ENCODE data around the gene NPIPB4. TPM values are rescaled to one million over a fixed set of nuclear protein-coding genes. Genes with fewer than 3 reads are reported as not detected.
"Not testable (repeated sequence)": the region's sequence is repeated elsewhere in the genome, so short reads cannot be mapped to it uniquely, and the experiment has no call there.

The NPIPB4 gene
- 11.7 TPM for polyA plus RNA-seq (2013, experiment 1 of 2)
- polyA plus RNA-seq (2013, experiment 2 of 2): 14.5 TPM

DNA sequence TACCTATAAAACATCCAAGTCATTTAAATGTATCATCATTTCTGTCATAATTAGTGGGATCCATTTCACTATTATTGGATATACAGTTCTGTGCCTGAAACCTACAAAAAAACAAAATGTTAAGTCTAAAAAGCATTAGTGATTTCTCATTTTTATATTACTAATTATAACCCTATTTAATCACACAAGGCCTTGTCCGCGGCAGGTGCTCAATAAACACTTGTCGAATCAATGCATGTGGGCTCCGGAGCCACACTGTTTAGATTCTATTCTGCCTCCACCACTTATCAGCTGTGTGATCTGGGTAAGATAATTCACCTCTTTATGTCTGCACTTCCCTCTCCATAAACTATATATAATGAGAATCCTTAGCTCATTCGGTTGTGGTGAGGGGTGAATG lies at the start of gene NPIPB4:
Gene NPIPB4, minus strand, starts transcription at position 101 of the 400 bp plus-strand sequence. CDS start 378 bp downstream, outside the sequence.
- not testable (repeated sequence) for H3K4ac ChIP-seq (ENCODE audit: low read length); H2BK5ac ChIP-seq (ENCODE audit: low read length); H4K8ac ChIP-seq (ENCODE audit: low read depth, low read length); H3K23ac ChIP-seq (ENCODE audit: low read depth, low read length, poor library complexity); H2BK12ac ChIP-seq (ENCODE audit: low read length); H3K9ac ChIP-seq (ENCODE audit: low read depth, low read length, poor library complexity); H3K18ac ChIP-seq (ENCODE audit: low read length); H2AK5ac ChIP-seq (ENCODE audit: low read depth, low read length); H2BK15ac ChIP-seq (ENCODE audit: low read length); H3K14ac ChIP-seq (ENCODE audit: low read length); H3K9me3 ChIP-seq (replicated peaks in 1 of 2; ENCODE audit: control insufficient read depth in 2 of 2, insufficient read depth in 1 of 2, low read depth in 1 of 2, low read length in 2 of 2); H3K4me2 ChIP-seq (ENCODE audit: insufficient read depth, low read length, poor library complexity, severe bottlenecking); DNase-seq (ENCODE audit: low spot score); H3K4me3 ChIP-seq (ENCODE audit: low read length in 2 of 2); H3K36me3 ChIP-seq (replicated peaks in 1 of 2; ENCODE audit: control insufficient read depth in 2 of 2, insufficient read depth in 2 of 2, low read length in 2 of 2); H4K91ac ChIP-seq (ENCODE audit: low read depth, low read length, poor library complexity); H3K27me3 ChIP-seq (ENCODE audit: control insufficient read depth in 3 of 3, insufficient read depth in 3 of 3, low read depth in 1 of 3, low read length in 3 of 3); H3K4me1 ChIP-seq (ENCODE audit: control insufficient read depth in 2 of 2, insufficient read depth in 1 of 2, low read depth in 1 of 2, low read length in 2 of 2); H3K79me1 ChIP-seq (ENCODE audit: low read depth, low read length); H2AFZ ChIP-seq (ENCODE audit: low read length); H3K27ac ChIP-seq (replicated peaks; ENCODE audit: low read length); H2BK120ac ChIP-seq (ENCODE audit: low read depth, low read length)
- no CpG with 5 or more reads among the region's 5 CpGs for WGBS, 2 donors (ENCODE audit: extremely low coverage in 2 of 2, insufficient read length in 2 of 2, insufficient replicate concordance in 1 of 2)

DNA sequence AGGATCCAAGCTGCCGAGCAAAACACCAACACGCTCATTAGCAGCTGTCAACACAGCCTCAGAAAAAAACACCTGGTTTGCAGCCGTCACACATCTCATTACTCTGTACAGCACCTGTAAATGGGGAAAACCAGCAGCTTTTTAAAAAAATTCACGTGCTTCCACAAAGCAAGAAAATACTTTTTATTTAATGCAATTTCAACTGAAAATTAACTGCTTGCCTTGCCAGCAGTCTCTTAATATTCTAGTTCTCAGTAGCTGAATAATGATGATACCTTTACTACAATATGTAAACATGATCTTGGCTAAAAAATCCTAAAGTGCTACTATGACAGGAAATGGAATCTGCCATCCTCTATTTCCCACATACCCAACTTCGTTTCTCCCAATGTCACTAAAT lies 41.4 kb upstream of the NPIPB4 start:
- H2BK15ac ChIP-seq (ENCODE audit: low read length); H3K14ac ChIP-seq (ENCODE audit: low read length): not testable (repeated sequence)

DNA sequence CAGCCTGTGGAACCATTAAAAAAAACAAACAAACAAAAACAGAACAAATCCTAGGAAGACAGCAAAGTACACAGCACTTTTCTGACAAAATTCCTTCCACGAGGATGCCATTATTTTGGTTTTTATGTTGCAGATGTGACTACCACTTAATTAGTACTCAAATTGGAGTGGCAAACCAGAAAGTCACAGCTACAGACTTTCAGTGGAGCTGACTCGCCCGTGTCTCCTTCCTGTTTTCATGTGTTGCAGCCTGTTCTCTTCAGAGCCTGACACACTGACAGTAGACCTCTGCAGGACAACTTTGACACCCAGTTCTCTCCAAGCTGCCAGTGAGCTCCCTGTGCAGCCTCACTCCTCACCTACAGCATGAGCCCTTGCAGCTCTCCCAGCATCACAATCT lies 24.4 kb upstream of the NPIPB4 start:
- H3K27ac ChIP-seq (replicated peaks; ENCODE audit: low read length); H2AFZ ChIP-seq (ENCODE audit: low read length); H3K9ac ChIP-seq (ENCODE audit: low read depth, low read length, poor library complexity); H3K79me1 ChIP-seq (ENCODE audit: low read depth, low read length); H2BK12ac ChIP-seq (ENCODE audit: low read length); H2BK15ac ChIP-seq (ENCODE audit: low read length); H3K18ac ChIP-seq (ENCODE audit: low read length); H3K36me3 ChIP-seq (replicated peaks in 1 of 2; ENCODE audit: control insufficient read depth in 2 of 2, insufficient read depth in 2 of 2, low read length in 2 of 2); H4K8ac ChIP-seq (ENCODE audit: low read depth, low read length); H4K91ac ChIP-seq (ENCODE audit: low read depth, low read length, poor library complexity); H3K9me3 ChIP-seq (replicated peaks in 1 of 2; ENCODE audit: control insufficient read depth in 2 of 2, insufficient read depth in 1 of 2, low read depth in 1 of 2, low read length in 2 of 2); H2AK5ac ChIP-seq (ENCODE audit: low read depth, low read length); H3K27me3 ChIP-seq (ENCODE audit: control insufficient read depth in 3 of 3, insufficient read depth in 3 of 3, low read depth in 1 of 3, low read length in 3 of 3); H3K14ac ChIP-seq (ENCODE audit: low read length); H3K4me1 ChIP-seq (ENCODE audit: control insufficient read depth in 2 of 2, insufficient read depth in 1 of 2, low read depth in 1 of 2, low read length in 2 of 2); H3K4ac ChIP-seq (ENCODE audit: low read length); H3K23ac ChIP-seq (ENCODE audit: low read depth, low read length, poor library complexity); H2BK120ac ChIP-seq (ENCODE audit: low read depth, low read length); H2BK5ac ChIP-seq (ENCODE audit: low read length); H3K4me3 ChIP-seq (ENCODE audit: low read length in 2 of 2); H3K4me2 ChIP-seq (ENCODE audit: insufficient read depth, low read length, poor library complexity, severe bottlenecking); DNase-seq (ENCODE audit: low spot score): not testable (repeated sequence)
- WGBS, 2 donors (ENCODE audit: extremely low coverage in 2 of 2, insufficient read length in 2 of 2, insufficient replicate concordance in 1 of 2): no CpG with 5 or more reads among the region's 3 CpGs

More for the DNA sequence above, 41.4 kb upstream of the NPIPB4 start:
- H2AK5ac ChIP-seq (ENCODE audit: low read depth, low read length); H3K4me3 ChIP-seq (ENCODE audit: low read length in 2 of 2); H3K36me3 ChIP-seq (replicated peaks in 1 of 2; ENCODE audit: control insufficient read depth in 2 of 2, insufficient read depth in 2 of 2, low read length in 2 of 2); H3K23ac ChIP-seq (ENCODE audit: low read depth, low read length, poor library complexity); H3K4ac ChIP-seq (ENCODE audit: low read length); H2AFZ ChIP-seq (ENCODE audit: low read length); H4K91ac ChIP-seq (ENCODE audit: low read depth, low read length, poor library complexity); H2BK120ac ChIP-seq (ENCODE audit: low read depth, low read length); H2BK12ac ChIP-seq (ENCODE audit: low read length); H3K27ac ChIP-seq (replicated peaks; ENCODE audit: low read length); H3K9ac ChIP-seq (ENCODE audit: low read depth, low read length, poor library complexity); H2BK5ac ChIP-seq (ENCODE audit: low read length); H3K9me3 ChIP-seq (replicated peaks in 1 of 2; ENCODE audit: control insufficient read depth in 2 of 2, insufficient read depth in 1 of 2, low read depth in 1 of 2, low read length in 2 of 2); H3K79me1 ChIP-seq (ENCODE audit: low read depth, low read length); H4K8ac ChIP-seq (ENCODE audit: low read depth, low read length); DNase-seq (ENCODE audit: low spot score); H3K4me1 ChIP-seq (ENCODE audit: control insufficient read depth in 2 of 2, insufficient read depth in 1 of 2, low read depth in 1 of 2, low read length in 2 of 2); H3K18ac ChIP-seq (ENCODE audit: low read length); H3K27me3 ChIP-seq (ENCODE audit: control insufficient read depth in 3 of 3, insufficient read depth in 3 of 3, low read depth in 1 of 3, low read length in 3 of 3); H3K4me2 ChIP-seq (ENCODE audit: insufficient read depth, low read length, poor library complexity, severe bottlenecking): not testable (repeated sequence)
- no CpG with 5 or more reads among the region's 5 CpGs for WGBS, 2 donors (ENCODE audit: extremely low coverage in 2 of 2, insufficient read length in 2 of 2, insufficient replicate concordance in 1 of 2)

GRCh38 chr16:21837186-21837585 lies 20.4 kb downstream of the NPIPB4 start:
- H3K14ac ChIP-seq (ENCODE audit: low read length); H2BK5ac ChIP-seq (ENCODE audit: low read length); H3K9ac ChIP-seq (ENCODE audit: low read depth, low read length, poor library complexity); H3K9me3 ChIP-seq (replicated peaks in 1 of 2; ENCODE audit: control insufficient read depth in 2 of 2, insufficient read depth in 1 of 2, low read depth in 1 of 2, low read length in 2 of 2); H3K18ac ChIP-seq (ENCODE audit: low read length); H2BK120ac ChIP-seq (ENCODE audit: low read depth, low read length); H3K79me1 ChIP-seq (ENCODE audit: low read depth, low read length); DNase-seq (ENCODE audit: low spot score); H3K23ac ChIP-seq (ENCODE audit: low read depth, low read length, poor library complexity); H2BK15ac ChIP-seq (ENCODE audit: low read length); H2AK5ac ChIP-seq (ENCODE audit: low read depth, low read length); H3K36me3 ChIP-seq (replicated peaks in 1 of 2; ENCODE audit: control insufficient read depth in 2 of 2, insufficient read depth in 2 of 2, low read length in 2 of 2); H3K4ac ChIP-seq (ENCODE audit: low read length); H4K91ac ChIP-seq (ENCODE audit: low read depth, low read length, poor library complexity); H2BK12ac ChIP-seq (ENCODE audit: low read length); H3K4me3 ChIP-seq (ENCODE audit: low read length in 2 of 2); H2AFZ ChIP-seq (ENCODE audit: low read length); H3K4me1 ChIP-seq (ENCODE audit: control insufficient read depth in 2 of 2, insufficient read depth in 1 of 2, low read depth in 1 of 2, low read length in 2 of 2); H3K27me3 ChIP-seq (ENCODE audit: control insufficient read depth in 3 of 3, insufficient read depth in 3 of 3, low read depth in 1 of 3, low read length in 3 of 3); H3K4me2 ChIP-seq (ENCODE audit: insufficient read depth, low read length, poor library complexity, severe bottlenecking); H3K27ac ChIP-seq (replicated peaks; ENCODE audit: low read length); H4K8ac ChIP-seq (ENCODE audit: low read depth, low read length): not testable (repeated sequence)
- WGBS, 2 donors (ENCODE audit: extremely low coverage in 2 of 2, insufficient read length in 2 of 2, insufficient replicate concordance in 1 of 2): no CpG with 5 or more reads among the region's 13 CpGs
